VCaP (cell line): ENCODE data around the gene FIP1L1.
A peak's percentile ranks its signal among the peaks of the same experiment; 100 is the strongest.

Experiments used
- H3K27ac ChIP-seq: fragments of 450-650 bp; 2 replicates; pipeline ENCODE4 v1.5.1; 2017
- TF ChIP-seq, protein P1 (sequence below): fragments of 450-650 bp; conservative IDR thresholded peaks from 2 replicates; pipeline ENCODE4 v1.5.1; 2017; ENCODE audit warnings: mild to moderate bottlenecking, moderate library complexity

Gene FIP1L1

DNA sequence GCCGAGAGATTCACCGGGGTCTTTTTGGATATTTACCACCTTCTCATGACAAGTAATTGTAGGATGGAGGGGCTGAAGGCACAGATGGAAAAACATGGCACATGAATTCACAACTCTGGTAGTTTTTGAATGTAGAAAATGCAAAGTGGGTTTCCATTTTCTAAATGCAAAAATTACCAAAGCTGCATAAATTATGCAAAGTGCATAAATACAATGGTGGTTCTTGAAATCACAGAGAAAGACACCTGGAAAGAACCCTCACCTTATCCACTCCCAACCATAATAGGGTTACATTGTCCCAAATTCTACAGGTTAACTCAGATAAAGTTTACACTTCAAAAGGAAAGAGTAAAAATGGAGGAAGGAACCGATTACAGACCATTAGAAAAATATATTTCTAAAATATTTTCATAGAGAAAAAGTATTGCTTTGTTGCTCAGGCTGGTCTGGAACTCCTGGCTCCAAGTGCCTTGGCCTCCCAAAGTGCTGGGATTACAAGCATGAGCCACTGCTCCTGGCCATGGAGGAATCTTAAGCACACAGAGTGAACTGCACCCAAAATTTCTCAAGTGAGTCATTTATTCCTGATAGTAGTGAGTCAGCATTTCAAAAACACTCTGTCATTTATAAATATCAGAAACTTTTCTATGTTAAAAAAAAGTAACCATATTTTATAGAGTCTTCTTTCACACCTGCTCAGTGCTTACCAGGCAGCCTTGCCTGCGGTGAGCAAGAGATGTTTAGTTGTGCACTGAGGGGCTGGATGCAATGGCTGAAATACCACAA, 101.4 kb downstream of the FIP1L1 start:
- H3K27ac ChIP-seq, result no peak overlapping the region
- TF ChIP-seq, protein P1, sequence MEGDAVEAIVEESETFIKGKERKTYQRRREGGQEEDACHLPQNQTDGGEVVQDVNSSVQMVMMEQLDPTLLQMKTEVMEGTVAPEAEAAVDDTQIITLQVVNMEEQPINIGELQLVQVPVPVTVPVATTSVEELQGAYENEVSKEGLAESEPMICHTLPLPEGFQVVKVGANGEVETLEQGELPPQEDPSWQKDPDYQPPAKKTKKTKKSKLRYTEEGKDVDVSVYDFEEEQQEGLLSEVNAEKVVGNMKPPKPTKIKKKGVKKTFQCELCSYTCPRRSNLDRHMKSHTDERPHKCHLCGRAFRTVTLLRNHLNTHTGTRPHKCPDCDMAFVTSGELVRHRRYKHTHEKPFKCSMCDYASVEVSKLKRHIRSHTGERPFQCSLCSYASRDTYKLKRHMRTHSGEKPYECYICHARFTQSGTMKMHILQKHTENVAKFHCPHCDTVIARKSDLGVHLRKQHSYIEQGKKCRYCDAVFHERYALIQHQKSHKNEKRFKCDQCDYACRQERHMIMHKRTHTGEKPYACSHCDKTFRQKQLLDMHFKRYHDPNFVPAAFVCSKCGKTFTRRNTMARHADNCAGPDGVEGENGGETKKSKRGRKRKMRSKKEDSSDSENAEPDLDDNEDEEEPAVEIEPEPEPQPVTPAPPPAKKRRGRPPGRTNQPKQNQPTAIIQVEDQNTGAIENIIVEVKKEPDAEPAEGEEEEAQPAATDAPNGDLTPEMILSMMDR, result no peak

DNA sequence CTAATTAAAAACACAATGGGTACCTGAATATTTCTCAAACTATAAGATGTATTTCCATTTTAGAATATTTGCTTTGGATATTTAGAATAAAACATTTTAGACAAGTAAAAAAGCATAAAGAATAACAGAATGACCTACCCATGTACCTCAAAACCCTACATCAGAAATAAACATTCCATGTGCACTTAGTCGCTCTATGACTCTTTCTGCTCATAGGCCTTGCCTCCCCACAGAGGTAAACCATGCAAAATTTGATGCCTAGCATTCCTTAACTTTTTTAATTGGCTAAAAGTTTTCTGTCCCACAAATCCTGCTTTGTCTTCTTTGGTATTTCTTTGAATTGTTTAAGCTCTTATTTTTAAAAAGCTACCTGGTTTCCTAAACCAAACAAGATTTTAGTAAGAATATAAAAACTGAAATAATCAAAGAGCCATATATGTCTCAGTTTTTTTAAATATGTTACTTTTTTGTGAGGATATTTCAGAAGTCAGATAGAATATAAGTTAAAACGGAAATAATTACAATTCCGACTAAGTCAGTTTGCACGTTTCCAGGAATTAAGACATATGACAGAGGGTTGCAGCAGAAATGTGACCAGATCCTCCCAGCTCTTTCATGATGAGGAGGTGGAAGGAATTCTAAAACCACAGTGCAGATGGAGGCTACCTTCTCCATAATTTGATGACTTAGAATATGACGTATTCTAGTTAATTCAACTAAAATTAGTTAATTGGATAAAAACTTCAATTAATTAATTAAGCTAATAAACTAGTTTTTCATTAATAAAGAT, 102.5 kb downstream of the FIP1L1 start:
- no peak overlapping the region for H3K27ac ChIP-seq
- TF ChIP-seq, protein P1, result no peak

- H3K27ac ChIP-seq, result no peak overlapping the region
- TF ChIP-seq, protein P1, result no peak
These were observed 103.5 kb downstream of the FIP1L1 start for GRCh38 chr4:53480909-53481308.

GRCh38 chr4:53481586-53481985, 104.1 kb downstream of the FIP1L1 start:
- H3K27ac ChIP-seq, result no peak overlapping the region
- TF ChIP-seq, protein P1, result no peak

GRCh38 chr4:53483250-53483649, 105.8 kb downstream of the FIP1L1 start:
- no peak overlapping the region for H3K27ac ChIP-seq
- TF ChIP-seq, protein P1, result no peak

GRCh38 chr4:53484911-53485657, 107.6 kb downstream of the FIP1L1 start:
- H3K27ac ChIP-seq, result peak overlapping the region; percentile 52
- TF ChIP-seq, protein P1, result no peak

DNA sequence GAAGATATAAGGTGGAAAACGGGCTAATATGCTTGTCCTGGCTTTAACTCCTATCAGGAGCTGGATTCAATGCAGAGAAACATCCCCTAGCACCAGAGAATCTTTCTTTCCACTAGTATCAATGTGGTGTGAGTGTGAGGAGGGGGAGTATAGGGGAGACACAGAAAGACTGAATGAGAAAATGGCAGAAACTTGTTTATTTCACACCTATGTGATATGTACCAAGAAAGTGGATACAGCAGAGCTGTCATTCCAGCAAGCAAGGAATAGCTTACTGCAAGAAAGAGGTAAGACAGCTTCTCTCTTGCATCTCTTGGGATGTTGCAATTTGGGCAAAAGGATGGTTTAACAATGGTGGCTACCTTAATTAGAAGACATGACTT, 108.2 kb downstream of the FIP1L1 start:
- peak overlapping the region; percentile 52 for H3K27ac ChIP-seq
- TF ChIP-seq, protein P1, result no peak
